Tibial nerve (tissue), 3 donors: ENCODE measurements around the gene GLYATL1.

ENCODE experiments used
- POLR2A ChIP-seq, 2 donors: fragments of 450-650 bp; IDR thresholded peaks; one replicate each; pipeline ENCODE4 v1.6.1; 2017; ENCODE audit warnings: antibody characterized with exemption in 2 of 2, mild to moderate bottlenecking in 2 of 2, moderate library complexity in 2 of 2
- TF ChIP-seq, protein P1 (sequence below), 5 experiments: fragments of 200-600 bp in 3 of 5; fragments of 450-650 bp in 2 of 5; sonication (generic) in 3 of 5; IDR thresholded peaks; one replicate each; pipeline ENCODE4 v1.5.1; 2016 to 2019; ENCODE audit warnings: antibody characterized with exemption in 5 of 5, mild to moderate bottlenecking in 3 of 5, moderate library complexity in 2 of 5

DNA sequence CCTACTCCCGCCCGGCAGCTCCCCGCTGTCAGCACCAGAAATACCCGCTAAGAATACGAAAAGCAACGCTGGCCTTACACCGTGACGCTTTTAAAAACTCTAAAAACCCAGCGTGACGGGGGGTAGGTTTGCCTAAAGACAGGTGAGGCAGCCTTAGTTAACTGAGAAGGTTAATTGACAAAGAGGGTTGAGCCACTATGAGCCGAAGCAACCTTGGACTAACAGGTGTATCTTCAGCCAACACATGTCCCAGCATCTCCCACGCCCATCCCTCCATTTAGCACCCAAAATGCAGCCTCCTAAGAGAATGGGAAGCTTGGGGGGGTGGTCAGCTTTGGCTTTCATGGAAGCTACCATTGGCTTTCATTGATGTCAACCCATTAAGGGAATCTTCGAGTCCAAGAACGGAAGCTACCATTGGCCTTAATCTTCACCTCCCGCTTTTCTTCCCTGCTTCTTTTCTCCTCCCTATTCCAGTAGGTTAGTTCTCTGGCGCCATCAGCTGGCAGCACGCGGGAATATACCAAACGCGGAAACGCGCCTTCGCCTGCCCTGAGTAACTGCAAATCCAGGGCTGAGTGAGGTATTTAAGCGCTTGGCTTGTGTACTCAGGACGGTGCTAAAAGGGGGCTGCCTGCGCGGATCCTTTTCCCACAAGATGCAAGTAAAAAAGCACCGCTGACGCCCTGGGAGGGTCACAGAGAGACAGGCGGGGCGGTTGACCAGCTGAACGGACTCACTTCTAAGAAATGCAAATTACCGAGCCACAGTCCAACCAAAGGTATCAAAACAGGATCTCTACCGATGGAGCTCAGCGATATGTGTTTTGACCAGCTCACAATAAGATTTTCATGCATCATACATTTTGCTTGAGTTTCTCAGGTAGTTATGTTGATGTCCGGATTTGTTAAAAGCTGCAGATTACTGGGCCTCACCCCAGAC is 38.5 kb upstream of the GLYATL1 start:
- TF ChIP-seq, protein P1, sequence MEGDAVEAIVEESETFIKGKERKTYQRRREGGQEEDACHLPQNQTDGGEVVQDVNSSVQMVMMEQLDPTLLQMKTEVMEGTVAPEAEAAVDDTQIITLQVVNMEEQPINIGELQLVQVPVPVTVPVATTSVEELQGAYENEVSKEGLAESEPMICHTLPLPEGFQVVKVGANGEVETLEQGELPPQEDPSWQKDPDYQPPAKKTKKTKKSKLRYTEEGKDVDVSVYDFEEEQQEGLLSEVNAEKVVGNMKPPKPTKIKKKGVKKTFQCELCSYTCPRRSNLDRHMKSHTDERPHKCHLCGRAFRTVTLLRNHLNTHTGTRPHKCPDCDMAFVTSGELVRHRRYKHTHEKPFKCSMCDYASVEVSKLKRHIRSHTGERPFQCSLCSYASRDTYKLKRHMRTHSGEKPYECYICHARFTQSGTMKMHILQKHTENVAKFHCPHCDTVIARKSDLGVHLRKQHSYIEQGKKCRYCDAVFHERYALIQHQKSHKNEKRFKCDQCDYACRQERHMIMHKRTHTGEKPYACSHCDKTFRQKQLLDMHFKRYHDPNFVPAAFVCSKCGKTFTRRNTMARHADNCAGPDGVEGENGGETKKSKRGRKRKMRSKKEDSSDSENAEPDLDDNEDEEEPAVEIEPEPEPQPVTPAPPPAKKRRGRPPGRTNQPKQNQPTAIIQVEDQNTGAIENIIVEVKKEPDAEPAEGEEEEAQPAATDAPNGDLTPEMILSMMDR (IDR thresholded peaks at IDR 0.05) = peak; percentile 18 to 45 (median 27)
- no peak for TF ChIP-seq POLR2A (IDR thresholded peaks at IDR 0.05)
